Spleen (tissue), 11 donors: Measurements from ENCODE around the gene ZDHHC14. TPM values are rescaled to one million over a fixed set of nuclear protein-coding genes. Genes with fewer than 3 reads are reported as not detected.

ENCODE experiments used
- DNase-seq: peaks from one replicate; pipeline ENCODE4 v3.0.0-alpha.2; 2020
- H3K27ac ChIP-seq, 8 donors: fragments of 200-600 bp; sonication (generic) in 7 of 8; 1 replicate in 4 of 8; 2 replicates in 4 of 8; pipeline versions ENCODE4 v1.5.0 to v1.8.0; 2016 to 2021; ENCODE audit warnings: inconsistent platforms in 4 of 8, mild to moderate bottlenecking in 4 of 8, moderate library complexity in 1 of 8
- H3K27me3 ChIP-seq, 7 donors: fragments of 200-600 bp; sonication (generic) in 6 of 7; replicated peaks in 1 of 7; 1 replicate in 4 of 7; 2 replicates in 3 of 7; pipeline versions ENCODE4 v1.5.0 to v1.8.0; 2016 to 2021; ENCODE audit warnings: inconsistent platforms in 3 of 7, mild to moderate bottlenecking in 1 of 7
- H3K36me3 ChIP-seq, 6 donors: fragments of 200-600 bp; sonication (generic) in 5 of 6; 1 replicate in 4 of 6; 2 replicates in 2 of 6; pipeline versions ENCODE4 v1.5.0 to v1.8.0; 2016 to 2021; ENCODE audit warnings: inconsistent platforms in 2 of 6
- H3K4me1 ChIP-seq, 6 donors: fragments of 200-600 bp; sonication (generic) in 5 of 6; 1 replicate in 3 of 6; 2 replicates in 3 of 6; pipeline versions ENCODE4 v1.5.0 to v1.8.0; 2016 to 2021; ENCODE audit warnings: inconsistent platforms in 3 of 6
- H3K4me3 ChIP-seq, 8 donors: fragments of 200-600 bp; sonication (generic) in 7 of 8; 1 replicate in 4 of 8; 2 replicates in 4 of 8; pipeline versions ENCODE4 v1.5.0 to v1.8.0; 2016 to 2021; ENCODE audit warnings: inconsistent platforms in 4 of 8, mild to moderate bottlenecking in 4 of 8, moderate library complexity in 2 of 8
- H3K9me3 ChIP-seq, 8 donors: fragments of 200-600 bp; sonication (generic) in 7 of 8; 1 replicate in 4 of 8; 2 replicates in 4 of 8; pipeline versions ENCODE4 v1.5.0 to v1.8.0; 2016 to 2021; ENCODE audit warnings: inconsistent platforms in 4 of 8
- CTCF ChIP-seq, 11 experiments: fragments of 200-600 bp in 7 of 11; fragments of 450-650 bp in 4 of 11; sonication (generic) in 4 of 11; IDR thresholded peaks in 8 of 11; conservative IDR thresholded peaks in 3 of 11; 1 replicate in 7 of 11; 2 replicates in 4 of 11; pipeline versions ENCODE4 v1.4.0 to v1.8.0; 2016 to 2021; ENCODE audit warnings: antibody characterized with exemption in 11 of 11, inconsistent platforms in 4 of 11, mild to moderate bottlenecking in 1 of 11
- POLR2A ChIP-seq, 3 donors: fragments of 450-650 bp; IDR thresholded peaks; one replicate each; pipeline ENCODE4 v1.5.1; 2017; ENCODE audit warnings: antibody characterized with exemption in 3 of 3, mild to moderate bottlenecking in 1 of 3
- POLR2AphosphoS5 ChIP-seq, 3 donors: sonication (generic); formaldehyde crosslinking; IDR thresholded peaks; one replicate each; pipeline ENCODE4 v1.5.1; 2017; ENCODE audit warnings: antibody characterized with exemption in 3 of 3
- WGBS, 5 donors: extraction: QIAGEN DNeasy Blood & Tissue Kit in 3 of 5; methylation state at CpG; one replicate each; pipeline versions ENCODE4 v1.1.5 to v1.1.7; 2013 to 2018; 5-methylcytosine and 5-hydroxymethylcytosine counted together
- intact Hi-C: fragments of 100-400 bp; cut with DNase I; formaldehyde crosslinking; loops from one replicate; pipeline ENCODE4 v1.15.0; 2023; ENCODE audit warnings: low total_unique reads
- polyA plus RNA-seq, 3 donors: library from polyadenylated mRNA; stranded (reverse); fragments of 200-250 nt; gene quantifications; one replicate each; pipeline ENCODE4 v1.2.1, GENCODE V29; 2013
- total RNA-seq, 7 donors: library from RNA; depleted of rRNA in 3 of 7; stranded (reverse); fragments of >200 nt in 3 of 7; fragmentation: NEBNext Ultra II Directional in 4 of 7; extraction: Animal tissue kit (Norgen Biotek cat#: 25700) in 4 of 7; gene quantifications; one replicate each; pipeline versions ENCODE4 v1.1.0 to v1.2.1, GENCODE V29; 2016 to 2021
- donor health status: healthy with polysubstance abuse.
- donor health status: DM: no; HTN: no; CAD: no; lungs with moderate emphysema.
- donor health status: DM: no; HTN: no; CAD: no.
- donor health status: Bipolar disorder and iron deficiency.
- donor health status: healthy.
- donor health status: DM: no; HTN: no; CAD: no.
- donor health status: DM: yes; HTN: yes; CAD: no.

Gene ZDHHC14
- total and polyA plus RNA-seq, 10 donors: 7.8 to 18.2 (median 11.7) TPM

DNA sequence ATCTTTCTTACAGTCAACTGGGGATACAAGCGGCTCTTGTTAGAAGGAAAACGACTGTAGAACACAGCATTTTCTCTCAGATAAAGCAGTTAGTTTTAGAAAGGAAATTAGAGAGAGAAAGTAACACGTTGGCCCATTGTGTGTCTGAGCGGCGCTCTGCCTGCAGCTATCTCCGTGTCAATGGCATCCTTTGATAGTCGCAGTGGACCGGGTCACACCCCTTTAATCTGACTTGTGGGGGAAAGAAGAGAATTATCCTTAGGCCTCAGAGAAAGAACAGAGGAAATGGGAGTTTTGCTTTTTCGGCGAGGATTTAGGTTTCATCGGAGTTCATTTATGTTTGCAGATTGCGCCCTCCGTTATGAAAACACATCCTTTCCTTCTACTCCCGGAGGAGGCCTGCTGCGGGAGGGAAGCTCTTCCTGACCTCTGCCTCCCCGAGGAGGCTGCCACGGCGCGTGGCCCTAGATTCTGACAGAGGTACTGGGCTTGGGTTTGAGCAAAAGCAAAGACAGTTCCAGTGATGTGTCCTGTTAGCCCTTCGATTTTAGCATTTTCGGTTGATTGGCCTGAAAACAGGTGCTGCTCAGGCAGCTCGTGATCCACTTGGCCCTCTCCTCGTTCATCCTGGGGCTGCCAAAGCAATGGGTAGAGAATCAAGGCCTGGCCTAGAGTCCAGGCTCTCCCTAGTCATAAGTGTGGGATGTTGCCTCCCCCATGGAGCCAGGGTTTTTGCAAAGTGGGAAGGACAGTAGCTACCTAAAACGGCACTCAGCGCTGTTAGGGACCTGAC lies 74.9 kb downstream of the ZDHHC14 start:
- intact Hi-C loops: no loop called here
- Histone ChIP-seq H3K36me3 (no peaks in the 10 kb centered on the region), H3K9me3 (no peaks in the 10 kb centered on the region), H3K4me3 (no peak overlapping the region), H3K4me1 (peaks cover 5 to 28% (median 13%) of the 10 kb centered on the region in 6 donors), H3K27ac (no peak overlapping the region), H3K27me3 (no peaks in the 10 kb centered on the region)
- TF ChIP-seq CTCF (IDR thresholded peaks at IDR 0.05 in 8 of 11, conservative IDR thresholded peaks at IDR 0.05 in 3 of 11): no peak
- no peak for DNase-seq
- 79 to 84% (median 83%) methylated on average over 24 to 25 of the region's 25 CpGs for WGBS, 5 donors

GRCh38 chr6:157456524-157456829 lies 75.5 kb downstream of the ZDHHC14 start:
- no peaks in the 10 kb centered on the region for H3K27me3 ChIP-seq
- H3K36me3 ChIP-seq: no peaks in the 10 kb centered on the region
- TF ChIP-seq POLR2AphosphoS5 (IDR thresholded peaks at IDR 0.05) (no peak), CTCF (IDR thresholded peaks at IDR 0.05 in 8 of 11, conservative IDR thresholded peaks at IDR 0.05 in 3 of 11) (no peak), POLR2A (IDR thresholded peaks at IDR 0.05) (no peak)
- H3K9me3 ChIP-seq: no peaks in the 10 kb centered on the region
- intact Hi-C loops: no loop called here
- 32 to 52% (median 38%) methylated on average over 4 of the region's 4 CpGs for WGBS, 5 donors
- no peak overlapping the region for H3K4me3 ChIP-seq
- no peak for DNase-seq
- H3K4me1 ChIP-seq: peaks cover 10 to 33% (median 18%) of the 10 kb centered on the region in 6 donors
- H3K27ac ChIP-seq: no peak overlapping the region

DNA sequence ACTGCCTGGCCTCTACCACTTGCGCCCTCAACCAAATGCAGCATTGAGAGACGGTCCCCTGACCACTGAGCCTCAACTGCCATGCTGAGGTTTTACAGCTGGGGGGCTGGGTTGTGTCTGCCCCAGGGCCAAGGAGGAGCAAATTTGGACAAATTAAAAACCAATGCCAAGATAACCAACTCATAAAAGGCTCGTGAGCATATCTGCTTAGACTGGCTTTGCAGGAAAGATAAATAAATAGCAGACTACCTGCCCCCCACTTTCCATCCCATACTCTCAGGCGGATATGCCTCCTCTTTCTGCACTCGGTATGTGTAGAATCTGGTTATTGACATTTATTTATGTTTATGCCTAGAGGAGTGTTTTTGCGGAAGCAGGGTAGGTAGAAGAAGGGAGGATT lies 76.8 kb downstream of the ZDHHC14 start:
- intact Hi-C loops: no loop called here
- Histone ChIP-seq H3K27ac (no peak overlapping the region), H3K9me3 (no peaks in the 10 kb centered on the region), H3K4me1 (peaks cover 10 to 47% (median 24%) of the 10 kb centered on the region in 6 donors), H3K27me3 (no peaks in the 10 kb centered on the region), H3K4me3 (no peak overlapping the region), H3K36me3 (no peaks in the 10 kb centered on the region)
- DNase-seq: no peak
- WGBS, 5 donors: 85 to 94% (median 93%) methylated on average over 6 of the region's 6 CpGs
- TF ChIP-seq POLR2A (IDR thresholded peaks at IDR 0.05): no peak
- no peak for TF ChIP-seq CTCF (IDR thresholded peaks at IDR 0.05 in 8 of 11, conservative IDR thresholded peaks at IDR 0.05 in 3 of 11)
- TF ChIP-seq POLR2AphosphoS5 (IDR thresholded peaks at IDR 0.05): no peak

- no peak overlapping the region for H3K27ac ChIP-seq
- 73 to 88% (median 83%) methylated on average over 5 of the region's 5 CpGs for WGBS, 5 donors
- intact Hi-C loops: no loop called here
- H3K9me3 ChIP-seq: no peaks in the 10 kb centered on the region
- TF ChIP-seq POLR2AphosphoS5 (IDR thresholded peaks at IDR 0.05) (no peak), CTCF (IDR thresholded peaks at IDR 0.05 in 8 of 11, conservative IDR thresholded peaks at IDR 0.05 in 3 of 11) (no peak), POLR2A (IDR thresholded peaks at IDR 0.05) (no peak)
- no peak for DNase-seq
- H3K27me3 ChIP-seq: no peaks in the 10 kb centered on the region
- peaks cover 10 to 61% (median 24%) of the 10 kb centered on the region in 6 donors for H3K4me1 ChIP-seq
- no peak overlapping the region for H3K4me3 ChIP-seq
- H3K36me3 ChIP-seq: no peaks in the 10 kb centered on the region
Observed at GRCh38 chr6:157459327-157459726, 78.3 kb downstream of the ZDHHC14 start.
